ENCODE results near the gene CLSTN1. TPM values are rescaled to one million over a fixed set of nuclear protein-coding genes. Genes with fewer than 3 reads are reported as not detected.
"Not testable (repeated sequence)": the region's sequence is repeated elsewhere in the genome, so short reads cannot be mapped to it uniquely, and the experiment has no call there.

CLSTN1 gene
- total RNA-seq, 1 donor from 2014 or later, result 48.6 TPM

DNA sequence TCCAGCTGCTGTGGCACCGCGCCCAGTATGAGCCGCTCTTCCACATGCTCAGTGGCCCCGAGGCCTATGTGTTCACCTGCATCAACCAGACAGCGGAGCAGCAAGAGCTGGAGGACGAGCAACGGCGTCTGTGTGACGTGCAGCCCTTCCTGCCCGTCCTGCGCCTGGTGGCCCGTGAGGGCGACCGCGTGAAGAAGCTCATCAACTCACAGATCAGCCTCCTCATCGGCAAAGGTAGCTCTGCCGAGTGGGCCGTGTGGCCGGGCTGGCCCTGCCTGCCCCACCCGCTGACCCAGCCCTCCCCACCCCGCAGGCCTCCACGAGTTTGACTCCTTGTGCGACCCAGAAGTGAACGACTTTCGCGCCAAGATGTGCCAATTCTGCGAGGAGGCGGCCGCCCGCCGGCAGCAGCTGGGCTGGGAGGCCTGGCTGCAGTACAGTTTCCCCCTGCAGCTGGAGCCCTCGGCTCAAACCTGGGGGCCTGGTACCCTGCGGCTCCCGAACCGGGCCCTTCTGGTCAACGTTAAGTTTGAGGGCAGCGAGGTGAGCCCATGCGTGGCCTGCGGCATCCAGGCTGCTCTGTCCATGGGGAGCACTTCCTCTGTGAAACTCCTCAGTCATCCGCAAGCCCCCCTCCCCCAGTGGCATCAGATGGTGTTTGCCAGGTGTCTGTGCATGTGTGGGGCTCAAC lies 108.1 kb downstream of the CLSTN1 start:
- no peak for DNase-seq (ENCODE audit: low read depth in 2 of 2)

DNA sequence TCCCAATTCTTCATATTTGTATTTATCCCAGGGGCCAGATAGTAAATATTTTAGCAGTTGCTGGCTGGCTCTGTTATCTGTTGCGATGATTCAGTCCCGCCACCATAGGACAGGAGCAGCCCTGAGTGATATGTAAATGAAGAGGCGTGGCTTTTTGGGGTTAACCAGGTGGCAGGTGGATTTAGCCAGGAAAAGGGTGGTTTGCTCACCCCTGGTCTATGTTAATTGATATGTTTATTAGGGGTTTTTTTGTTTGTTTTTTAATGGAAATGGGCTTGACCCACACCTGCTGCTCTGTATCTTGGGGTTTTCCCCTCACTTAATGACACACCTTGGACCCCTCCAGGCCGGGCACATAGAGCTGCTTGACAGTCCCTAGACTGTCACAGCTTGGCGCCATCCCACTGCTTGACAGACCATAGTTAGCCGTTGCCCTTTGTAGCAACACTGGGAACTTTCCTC lies 109.5 kb downstream of the CLSTN1 start:
- no peak for DNase-seq (ENCODE audit: low read depth in 2 of 2)

DNA sequence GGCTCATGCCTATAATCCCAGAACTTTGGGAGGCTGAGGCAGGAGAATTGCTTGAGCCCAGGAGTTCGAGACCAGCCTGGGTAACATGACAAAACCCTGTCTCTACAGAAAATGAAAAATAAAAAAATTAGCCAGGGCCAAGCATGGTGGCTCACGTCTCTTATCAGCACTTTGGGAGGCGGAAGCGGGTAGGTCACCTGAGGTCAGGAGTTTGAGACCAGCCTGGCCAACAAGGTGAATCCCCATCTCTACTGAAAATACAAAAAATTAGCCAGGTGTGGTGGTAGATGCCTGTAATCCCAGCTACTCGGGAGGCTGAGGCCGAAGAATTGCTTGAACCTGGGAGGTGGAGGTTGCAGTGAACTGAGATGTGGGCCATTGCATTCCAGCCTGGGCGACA lies 111.0 kb downstream of the CLSTN1 start:
- not testable (repeated sequence) for DNase-seq (ENCODE audit: low read depth in 2 of 2)

DNA sequence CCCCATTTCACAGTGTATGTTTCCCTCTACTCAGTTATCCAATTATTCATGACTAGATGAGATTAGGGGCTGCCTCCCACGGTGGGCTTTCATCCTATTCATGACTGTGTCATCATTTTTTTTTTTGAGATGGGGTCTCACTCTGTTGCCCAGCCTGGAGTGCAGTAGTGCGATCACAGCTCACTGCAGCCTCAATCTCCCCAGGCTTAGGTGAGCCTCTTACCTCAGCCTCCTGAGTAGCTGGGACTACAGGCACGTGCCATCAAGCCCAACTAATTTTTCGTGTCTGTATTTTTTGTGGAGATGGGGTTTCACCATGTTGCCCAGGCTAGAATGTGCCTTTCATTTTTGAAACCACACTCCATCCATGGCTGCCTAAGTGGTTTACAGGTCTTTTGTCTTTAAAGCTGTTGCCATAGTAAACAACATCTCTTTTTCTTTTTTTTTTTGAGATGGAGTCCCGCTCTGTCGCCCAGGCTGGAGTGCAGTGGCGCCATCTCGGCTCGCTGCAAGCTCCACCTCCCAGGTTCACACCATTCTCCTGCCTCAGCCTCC lies 112.2 kb downstream of the CLSTN1 start:
- no peak for DNase-seq (ENCODE audit: low read depth in 2 of 2)

- no peak for DNase-seq (ENCODE audit: low read depth in 2 of 2)
Measured at GRCh38 chr1:9710037-9710436, 113.7 kb downstream of the CLSTN1 start.

- DNase-seq (ENCODE audit: low read depth in 2 of 2), result no peak
Measured at GRCh38 chr1:9706178-9706577, 117.6 kb downstream of the CLSTN1 start.

DNA sequence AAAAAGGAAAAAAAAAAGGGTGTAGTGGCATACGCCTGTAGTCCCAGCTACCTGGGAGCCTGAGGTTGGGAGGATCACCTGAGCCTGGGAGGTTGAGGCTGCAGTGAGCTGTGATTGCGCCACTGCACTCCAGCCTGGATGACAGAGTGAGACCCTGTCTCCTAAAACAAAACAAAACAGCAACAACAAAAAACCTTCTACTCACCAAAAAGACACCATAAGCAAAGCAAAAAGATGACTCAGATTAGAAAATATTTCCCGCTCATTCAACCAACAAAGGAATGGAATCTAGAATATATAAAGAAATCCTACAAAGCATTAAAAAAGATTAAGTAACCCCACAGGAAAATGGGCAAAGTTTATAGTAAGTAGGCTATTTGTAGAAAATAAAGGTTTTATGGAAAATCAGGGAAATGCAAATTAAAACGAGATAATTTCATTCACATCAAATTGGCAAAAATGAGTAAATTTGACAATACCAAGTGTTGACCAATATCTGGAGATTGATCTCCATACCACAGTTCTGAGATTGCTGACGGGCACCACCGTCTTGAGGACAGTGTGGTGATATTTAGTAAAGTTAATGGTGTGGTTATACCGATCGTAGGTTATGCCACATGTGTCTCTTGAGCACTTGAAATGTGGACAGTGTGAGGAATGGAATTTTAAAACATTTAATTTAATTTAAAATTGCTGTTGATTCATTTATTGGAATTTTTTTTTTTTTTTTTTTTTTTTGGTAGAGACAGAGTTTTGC lies 118.2 kb downstream of the CLSTN1 start:
- DNase-seq (ENCODE audit: low read depth in 2 of 2), result peak in 1 of 2 donors; percentile 32

GRCh38 chr1:9703681-9704080 lies 120.1 kb downstream of the CLSTN1 start:
- DNase-seq (ENCODE audit: low read depth in 2 of 2), result no peak

- no peak for DNase-seq (ENCODE audit: low read depth in 2 of 2)
Measured at GRCh38 chr1:9703165-9703509, 120.6 kb downstream of the CLSTN1 start.

GRCh38 chr1:9701665-9702064 lies 122.1 kb downstream of the CLSTN1 start:
- no peak for DNase-seq (ENCODE audit: low read depth in 2 of 2)

DNA sequence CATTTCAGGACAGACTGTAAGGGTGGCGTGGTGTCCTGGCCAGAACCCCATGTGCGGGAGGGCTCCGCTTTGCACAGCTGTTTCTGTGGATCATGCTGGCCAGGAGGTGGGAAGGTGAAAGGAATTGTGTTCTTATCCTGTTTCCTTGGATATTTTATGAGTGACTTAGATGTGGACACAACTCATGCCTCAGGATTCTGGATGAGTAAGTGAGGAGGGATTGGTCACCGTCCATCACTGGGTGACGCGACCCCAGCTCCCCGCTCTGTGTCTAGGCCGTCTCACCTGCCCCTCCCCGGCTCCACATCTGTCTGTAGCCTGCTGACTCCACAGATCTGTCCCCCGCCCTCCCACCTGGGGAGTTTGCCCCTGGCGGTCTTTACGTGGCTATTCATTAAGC lies 123.4 kb downstream of the CLSTN1 start:
- peak in 1 of 2 donors; percentile 74 for DNase-seq (ENCODE audit: low read depth in 2 of 2)

DNA sequence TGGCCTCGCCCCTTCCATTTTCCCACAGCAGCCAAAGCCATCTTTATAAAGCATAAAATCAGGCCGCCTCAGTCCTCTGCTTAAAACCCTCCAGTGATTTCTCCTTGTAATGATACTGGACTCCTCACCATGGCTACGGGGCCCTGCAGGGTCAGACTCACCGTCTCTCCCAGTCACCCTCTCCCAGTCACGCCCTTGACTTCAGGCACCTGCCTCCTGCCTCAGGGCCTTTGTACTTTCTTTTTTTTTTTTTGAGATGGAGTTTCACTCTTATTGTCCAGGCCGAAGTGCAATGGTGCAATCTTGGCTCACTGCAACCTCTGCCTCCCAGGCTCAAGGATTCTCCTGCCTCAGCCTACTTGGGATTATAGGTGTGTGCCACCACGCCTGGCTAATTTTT lies 124.4 kb downstream of the CLSTN1 start:
- no peak for DNase-seq (ENCODE audit: low read depth in 2 of 2)

DNA sequence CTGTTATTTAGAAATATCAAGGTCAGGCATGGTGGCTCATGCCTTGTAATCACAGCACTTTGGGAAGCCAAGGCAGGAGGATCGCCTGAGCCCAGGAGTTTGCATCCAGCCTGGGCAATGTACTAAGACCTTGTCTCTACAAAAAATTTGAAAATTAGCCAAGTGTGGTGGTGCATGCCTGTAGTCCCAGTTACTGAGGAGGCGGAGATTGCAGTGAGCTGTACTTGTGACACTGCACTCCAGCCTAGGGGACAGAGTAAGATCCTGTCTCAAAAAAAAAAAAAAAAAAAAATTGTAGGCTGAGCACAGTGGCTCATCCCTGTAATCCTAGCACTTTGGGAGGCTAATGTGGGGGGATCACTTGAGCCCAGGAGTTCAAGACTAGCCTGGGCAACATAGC lies 127.0 kb downstream of the CLSTN1 start:
- no peak for DNase-seq (ENCODE audit: low read depth in 2 of 2)

- DNase-seq (ENCODE audit: low read depth in 2 of 2), result no peak
Measured at GRCh38 chr1:9691691-9692090, 132.1 kb downstream of the CLSTN1 start.

GRCh38 chr1:9691108-9691445 lies 132.7 kb downstream of the CLSTN1 start:
- DNase-seq (ENCODE audit: low read depth in 2 of 2), result no peak

GRCh38 chr1:9690440-9691107 lies 133.2 kb downstream of the CLSTN1 start:
- no peak for DNase-seq (ENCODE audit: low read depth in 2 of 2)

- DNase-seq (ENCODE audit: low read depth in 2 of 2), result peak; percentile 34
Measured at GRCh38 chr1:9689971-9690381, 133.8 kb downstream of the CLSTN1 start.

- DNase-seq (ENCODE audit: low read depth in 2 of 2), result peak; percentile 59 to 76
Measured at GRCh38 chr1:9689011-9689706, 134.6 kb downstream of the CLSTN1 start.

DNA sequence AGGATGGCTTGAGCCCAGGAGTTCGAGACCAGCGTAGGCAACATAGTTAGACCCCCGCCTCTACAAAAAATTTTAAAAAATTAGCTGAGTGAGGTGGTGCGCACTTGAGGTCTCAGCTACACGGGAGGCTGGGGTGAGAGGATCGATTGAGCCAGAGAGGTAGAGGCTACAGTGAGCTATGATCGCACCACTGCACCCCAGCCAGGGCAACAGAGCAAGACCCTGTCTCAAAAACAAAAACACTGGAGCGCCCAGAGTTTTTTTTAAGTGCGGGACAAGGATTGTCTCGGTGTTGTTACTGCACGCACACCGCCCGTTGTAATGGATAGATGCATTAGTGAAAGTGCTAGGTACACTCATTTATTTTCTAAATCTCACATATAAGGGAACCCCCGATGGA lies 135.2 kb downstream of the CLSTN1 start:
- DNase-seq (ENCODE audit: low read depth in 2 of 2), result no peak

GRCh38 chr1:9687874-9688582 lies 135.7 kb downstream of the CLSTN1 start:
- DNase-seq (ENCODE audit: low read depth in 2 of 2), result peak; percentile 14 to 35
